ENCODE results near the gene ARV1.
"Not testable (repeated sequence)": the region's sequence is repeated elsewhere in the genome, so short reads cannot be mapped to it uniquely, and the experiment has no call there.

The ARV1 gene

DNA sequence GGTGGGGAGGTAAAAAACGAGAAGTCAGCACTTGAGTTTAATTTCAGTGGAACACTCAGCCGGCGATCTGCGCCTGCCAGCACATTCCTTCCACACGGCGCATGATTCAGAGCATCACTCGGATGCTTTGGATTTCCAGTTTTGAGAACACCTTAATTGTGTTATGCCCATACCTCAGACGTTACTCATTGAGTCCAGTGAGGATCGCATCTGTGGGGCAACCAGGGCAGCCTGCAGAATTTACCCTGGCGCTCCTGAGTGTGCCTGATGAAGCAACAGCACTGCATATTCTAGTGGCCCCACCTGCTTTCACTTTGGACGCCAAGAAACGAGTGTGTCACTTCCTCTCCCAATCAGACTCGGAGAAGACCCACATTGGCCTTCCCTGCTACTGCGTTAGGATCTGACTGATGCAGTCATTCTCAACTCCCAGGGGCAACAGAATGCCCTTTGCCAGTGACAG lies 41.3 kb downstream of the ARV1 start:
- no peak for DNase-seq

DNA sequence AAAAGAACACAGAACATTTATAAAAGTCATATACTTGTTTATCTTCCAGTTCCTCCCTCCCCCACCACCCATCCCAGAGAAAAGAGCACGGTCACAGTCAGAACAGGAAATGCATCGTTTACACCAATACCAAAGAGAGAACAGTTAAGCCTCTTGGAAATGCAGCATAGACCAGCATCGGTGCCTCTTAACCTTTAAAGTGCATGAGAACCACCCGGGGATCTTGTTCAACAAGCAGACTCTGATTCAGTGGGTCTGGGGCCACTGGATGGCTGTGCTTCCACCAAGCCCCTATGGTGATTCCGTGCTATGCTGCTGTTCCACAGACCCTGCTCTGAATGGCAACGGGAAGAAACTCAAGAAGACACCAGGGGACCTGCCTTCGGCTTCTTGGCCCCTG lies 41.9 kb downstream of the ARV1 start:
- DNase-seq = no peak

DNA sequence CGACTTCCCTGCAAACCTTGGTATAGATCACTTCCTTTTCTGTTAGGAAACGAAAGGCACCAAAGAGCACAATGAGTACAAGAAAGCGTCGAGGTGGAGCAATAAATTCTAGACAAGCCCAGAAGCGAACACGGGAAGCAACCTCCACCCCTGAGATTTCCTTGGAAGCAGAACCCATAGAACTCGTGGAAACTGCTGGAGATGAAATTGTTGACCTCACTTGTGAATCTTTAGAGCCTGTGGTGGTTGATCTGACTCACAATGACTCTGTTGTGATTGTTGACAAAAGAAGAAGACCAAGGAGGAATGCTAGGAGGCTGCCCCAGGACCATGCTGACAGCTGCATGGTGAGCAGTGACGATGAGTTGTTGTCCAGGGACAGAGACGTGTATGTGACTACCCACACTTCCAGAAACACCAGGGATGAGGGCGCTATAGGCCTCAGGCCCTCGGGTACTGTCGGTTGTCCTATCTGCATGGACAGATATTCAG lies 42.7 kb downstream of the ARV1 start:
- no peak for DNase-seq

DNA sequence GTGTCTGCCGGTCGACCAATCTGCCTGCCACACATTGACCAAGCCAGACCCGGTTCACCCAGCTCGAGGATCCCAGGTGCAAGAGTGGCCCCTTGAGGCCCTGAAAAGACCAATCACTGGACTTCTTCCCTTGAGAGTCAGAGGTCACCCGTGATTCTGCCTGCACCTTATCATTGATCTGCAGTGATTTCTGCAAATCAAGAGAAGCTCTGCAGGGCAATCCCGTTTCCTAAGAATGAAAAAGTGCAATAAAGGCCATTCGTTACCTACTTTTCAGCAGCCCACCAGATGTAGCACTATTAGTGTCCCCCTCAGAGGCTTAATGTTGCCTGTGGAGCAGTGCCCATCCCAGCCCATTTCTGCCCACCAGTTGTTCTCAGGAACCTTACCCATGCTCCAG lies 43.6 kb downstream of the ARV1 start:
- DNase-seq = not testable (repeated sequence)

DNA sequence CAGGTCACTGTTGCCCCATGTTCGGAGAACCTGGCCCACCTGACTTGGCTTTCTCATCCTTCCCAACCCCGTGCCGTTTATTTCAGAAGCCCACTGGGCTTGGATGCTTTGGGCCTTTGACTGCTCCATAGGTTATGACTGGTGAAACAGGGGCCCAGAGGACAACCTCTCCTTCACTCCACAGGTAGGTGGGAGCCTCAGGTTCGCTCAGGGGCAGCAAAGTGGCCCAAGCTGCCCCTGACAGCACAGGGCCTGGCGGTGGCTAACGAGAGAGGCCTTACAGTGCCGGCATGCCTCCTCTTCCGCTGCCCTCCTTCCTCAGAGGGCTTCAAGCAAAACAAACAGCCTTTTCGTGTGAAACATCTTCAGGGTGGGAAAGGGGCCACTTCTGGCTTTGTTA lies 44.3 kb downstream of the ARV1 start:
- DNase-seq = no peak

DNA sequence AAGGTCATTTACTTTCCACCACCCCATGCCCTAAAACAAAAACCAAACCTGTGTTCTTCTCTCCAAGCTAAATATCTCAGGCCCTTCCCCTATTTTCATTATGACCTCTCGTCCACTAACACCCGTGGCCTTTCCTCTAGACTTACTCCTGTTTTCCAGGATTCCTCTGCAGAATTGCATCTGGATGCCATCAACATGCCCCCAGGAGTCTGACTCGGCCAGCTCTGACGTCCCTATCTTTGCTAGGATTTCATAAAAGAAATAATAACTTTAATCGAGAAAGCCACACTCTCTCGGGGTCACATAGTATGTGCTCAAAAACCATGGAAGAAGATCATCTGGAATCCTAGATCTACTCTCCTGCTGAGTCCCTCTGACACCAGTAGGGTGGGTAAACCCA lies 47.7 kb downstream of the ARV1 start:
- DNase-seq = no peak

DNA sequence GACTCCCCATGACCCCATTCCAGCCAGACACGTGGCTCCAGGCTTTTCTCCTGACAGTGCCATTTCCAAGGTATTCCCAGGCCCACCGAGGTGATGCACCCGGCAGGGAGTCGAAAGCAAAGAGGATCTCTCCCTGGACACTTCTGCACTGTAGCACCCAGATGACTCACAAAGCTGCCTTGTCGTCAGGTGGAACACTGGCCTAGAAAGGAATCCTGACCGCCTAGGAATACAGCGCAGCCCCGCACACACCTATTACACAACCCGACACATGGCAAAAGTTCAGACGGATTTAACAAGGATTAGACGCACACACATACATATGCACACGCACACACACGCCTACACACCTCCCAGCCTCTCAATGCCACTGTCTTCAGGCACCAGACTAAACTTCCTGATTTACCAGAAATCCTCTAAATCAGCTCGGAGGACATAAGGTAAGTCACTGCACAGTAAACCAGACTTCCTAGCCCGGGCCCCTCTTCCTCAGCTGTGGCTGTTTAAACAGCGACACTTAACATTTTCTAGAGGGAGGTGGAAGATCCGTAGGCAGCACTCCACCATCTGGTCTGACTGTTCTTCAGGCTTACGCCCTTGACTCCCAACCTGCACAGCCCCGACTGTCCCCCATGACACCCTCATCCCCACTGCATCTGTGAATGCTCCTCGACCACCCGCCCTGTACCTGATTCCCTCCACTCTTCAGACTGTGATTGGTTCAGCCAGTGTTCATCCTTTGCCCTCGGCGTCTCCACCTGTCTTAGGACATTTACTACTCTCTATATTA lies 48.4 kb downstream of the ARV1 start:
- DNase-seq = no peak

DNA sequence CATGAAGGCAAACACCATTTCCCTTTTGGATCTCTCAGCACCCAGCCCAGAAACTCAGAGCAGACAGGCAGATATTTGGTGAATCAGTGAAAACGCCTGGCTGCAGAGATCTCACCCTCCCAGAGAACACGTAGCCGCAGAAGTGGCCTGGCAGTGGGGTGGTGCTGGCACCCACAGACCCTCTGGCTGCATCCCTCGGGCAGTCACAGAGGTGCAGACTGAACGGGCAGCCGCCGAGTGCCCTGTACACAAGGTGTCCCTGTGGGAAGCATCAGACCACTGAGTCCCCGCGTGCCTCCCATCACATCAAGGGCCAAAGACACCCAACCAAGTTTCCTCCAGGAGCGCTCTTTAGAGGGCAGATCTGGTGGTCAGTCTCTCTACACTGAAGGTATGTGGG lies 49.1 kb downstream of the ARV1 start:
- DNase-seq = no peak

DNA sequence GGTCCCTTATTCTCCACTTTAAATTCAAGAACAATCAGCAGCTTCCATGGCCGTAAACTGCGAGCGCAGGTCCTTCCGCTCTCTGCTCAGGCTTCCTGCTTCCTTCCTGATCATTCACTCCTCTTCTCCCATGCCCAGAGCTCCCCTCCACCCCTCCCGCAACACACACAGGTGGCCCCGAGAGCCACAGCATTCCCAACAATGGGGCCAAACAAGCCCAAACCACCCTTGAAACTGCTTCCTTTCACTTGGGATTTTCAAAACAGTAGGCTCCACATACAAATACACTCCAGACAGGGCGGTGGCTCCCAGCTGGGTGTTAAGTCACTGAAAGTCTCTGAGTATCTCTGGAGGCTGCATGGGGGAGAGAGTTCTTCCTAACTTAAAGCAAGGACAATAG lies 49.8 kb downstream of the ARV1 start:
- no peak for DNase-seq

DNA sequence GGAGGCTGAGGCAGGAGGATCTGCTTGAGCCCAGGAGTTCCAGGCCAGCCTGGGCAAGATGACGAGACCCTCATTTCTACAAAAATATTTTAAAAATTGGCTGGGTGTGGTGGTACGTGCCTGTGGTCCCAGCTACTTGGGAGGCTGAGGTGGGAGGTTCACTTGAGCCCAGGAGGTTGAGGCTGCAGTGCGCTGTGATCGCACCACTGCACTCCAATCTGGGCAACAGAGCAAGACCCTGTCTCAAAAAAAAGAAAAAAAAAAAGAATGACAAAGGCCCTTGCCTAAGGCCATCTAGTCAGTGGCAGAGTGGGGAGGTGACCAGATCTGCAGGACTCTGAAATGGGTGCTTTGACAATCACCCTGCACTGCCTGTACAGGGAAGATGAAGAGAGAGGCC lies 50.4 kb downstream of the ARV1 start:
- DNase-seq = not testable (repeated sequence)

DNA sequence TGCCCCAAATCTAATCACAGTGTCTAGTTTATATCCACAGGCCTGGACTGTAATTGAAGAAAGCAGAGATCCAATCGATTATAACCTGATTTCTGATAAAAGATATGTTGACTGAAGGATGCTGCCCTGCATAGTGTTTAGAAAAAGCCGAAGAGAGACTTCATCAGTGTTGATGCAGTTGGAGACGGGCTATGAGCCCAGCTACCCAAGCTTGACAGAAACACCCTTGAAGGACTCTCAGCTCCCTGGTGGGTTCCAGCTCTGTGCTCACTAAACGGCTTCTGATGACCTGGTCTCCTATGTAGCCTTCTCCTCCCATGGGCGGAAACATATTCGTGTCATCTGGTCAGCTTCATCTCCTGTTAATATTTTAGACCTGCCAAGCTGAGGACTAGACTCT lies 50.9 kb downstream of the ARV1 start:
- no peak for DNase-seq

DNA sequence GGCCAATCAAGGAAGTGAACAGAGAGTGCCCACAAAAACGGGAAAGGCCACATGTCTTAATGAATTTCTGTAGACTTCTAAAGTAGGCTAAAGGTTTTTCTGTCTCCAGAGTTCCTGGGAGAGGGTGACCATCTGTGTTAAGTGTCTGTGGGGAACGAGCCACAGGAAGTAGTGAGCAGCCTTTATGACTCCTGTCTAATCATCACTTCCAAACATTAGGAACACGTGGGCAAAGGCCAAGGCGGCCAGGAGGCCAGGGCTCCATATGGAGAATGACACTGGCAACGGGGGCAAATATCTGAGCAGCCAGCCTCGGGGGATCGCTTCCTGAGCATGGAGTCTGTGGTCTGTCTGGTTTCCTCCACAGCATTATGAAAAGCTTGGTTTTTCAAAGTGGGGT lies 54.1 kb downstream of the ARV1 start:
- no peak for DNase-seq

DNA sequence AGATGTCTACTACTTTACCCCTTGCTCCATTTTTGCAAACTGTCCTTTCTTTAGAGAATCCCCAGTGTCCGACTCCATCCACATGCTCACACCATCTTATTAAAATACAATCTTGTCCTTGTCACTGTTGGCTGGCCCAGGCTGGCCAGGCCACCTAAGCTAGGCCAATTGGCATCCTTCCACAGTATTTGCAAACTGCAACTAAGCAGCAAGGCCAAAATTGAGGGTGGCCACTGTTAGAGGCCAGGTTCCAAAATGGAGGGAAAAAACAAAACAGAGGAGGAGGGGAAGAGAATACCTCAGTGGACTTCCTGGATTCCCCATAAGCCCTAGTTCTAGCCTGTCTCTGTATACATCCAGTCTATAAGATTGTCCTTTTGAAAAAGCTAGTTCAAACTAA lies 56.9 kb downstream of the ARV1 start:
- no peak for DNase-seq

DNA sequence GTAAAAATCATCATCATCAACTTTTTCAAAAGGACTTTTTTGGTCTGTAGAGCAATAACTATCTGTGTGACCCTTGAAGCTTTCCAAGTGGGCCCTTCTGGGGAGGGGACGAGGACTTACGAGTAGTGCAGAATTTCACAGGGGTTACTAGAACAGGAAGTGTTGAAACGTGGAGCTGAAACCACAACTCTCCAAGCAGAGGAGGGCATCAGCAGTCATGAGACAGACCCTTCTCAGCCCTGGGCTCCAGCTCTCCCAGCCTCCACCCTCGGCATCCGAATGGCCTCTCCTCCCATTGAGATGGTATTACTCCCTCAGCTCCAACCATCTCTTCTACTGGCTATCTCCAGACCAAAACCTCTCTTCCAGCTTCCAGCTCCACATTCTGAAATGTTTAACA lies 57.5 kb downstream of the ARV1 start:
- no peak for DNase-seq

DNA sequence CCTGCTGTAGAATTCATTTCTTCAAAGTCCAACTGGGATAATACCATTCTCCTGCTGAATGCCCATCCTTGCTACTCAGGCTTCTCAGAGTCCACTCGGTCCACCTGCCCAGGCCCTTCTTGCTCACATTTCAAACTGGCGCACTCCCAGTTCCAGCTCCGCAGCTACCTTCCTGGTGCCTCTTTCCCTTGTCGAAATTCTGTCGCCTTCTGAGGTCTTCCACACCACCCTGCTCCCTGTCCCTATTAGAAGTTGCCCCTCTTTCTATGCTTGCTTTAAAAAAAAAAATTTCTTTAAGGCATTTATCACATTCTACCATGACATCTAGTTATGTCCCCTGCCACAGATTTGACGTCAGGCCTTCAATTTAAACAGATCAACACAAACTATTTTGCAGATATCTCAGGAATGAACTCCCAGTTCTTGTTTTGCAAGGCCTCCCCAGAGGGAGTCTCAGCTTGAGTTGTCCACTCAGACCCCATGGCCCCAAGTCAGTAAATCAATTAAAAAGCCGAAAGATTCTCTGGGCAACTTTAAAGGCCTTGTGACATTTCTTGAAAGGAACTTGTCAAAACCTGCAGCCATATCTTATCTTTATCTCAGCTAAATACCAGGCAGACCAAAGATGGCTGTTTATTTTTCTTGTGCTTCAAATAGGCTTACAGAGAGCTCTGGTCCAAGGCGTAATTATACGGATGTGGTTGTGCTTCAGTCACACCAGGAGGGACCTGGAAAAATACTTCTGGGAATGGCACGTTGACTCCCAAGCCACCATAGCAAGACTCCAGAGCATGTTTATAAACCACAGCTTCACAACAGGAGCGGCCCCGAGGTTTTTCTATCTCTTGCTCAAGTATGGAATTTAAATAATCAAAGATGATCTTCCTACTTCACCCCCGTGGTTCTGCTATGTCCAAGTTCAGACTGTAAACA lies 59.0 kb downstream of the ARV1 start:
- DNase-seq = no peak

DNA sequence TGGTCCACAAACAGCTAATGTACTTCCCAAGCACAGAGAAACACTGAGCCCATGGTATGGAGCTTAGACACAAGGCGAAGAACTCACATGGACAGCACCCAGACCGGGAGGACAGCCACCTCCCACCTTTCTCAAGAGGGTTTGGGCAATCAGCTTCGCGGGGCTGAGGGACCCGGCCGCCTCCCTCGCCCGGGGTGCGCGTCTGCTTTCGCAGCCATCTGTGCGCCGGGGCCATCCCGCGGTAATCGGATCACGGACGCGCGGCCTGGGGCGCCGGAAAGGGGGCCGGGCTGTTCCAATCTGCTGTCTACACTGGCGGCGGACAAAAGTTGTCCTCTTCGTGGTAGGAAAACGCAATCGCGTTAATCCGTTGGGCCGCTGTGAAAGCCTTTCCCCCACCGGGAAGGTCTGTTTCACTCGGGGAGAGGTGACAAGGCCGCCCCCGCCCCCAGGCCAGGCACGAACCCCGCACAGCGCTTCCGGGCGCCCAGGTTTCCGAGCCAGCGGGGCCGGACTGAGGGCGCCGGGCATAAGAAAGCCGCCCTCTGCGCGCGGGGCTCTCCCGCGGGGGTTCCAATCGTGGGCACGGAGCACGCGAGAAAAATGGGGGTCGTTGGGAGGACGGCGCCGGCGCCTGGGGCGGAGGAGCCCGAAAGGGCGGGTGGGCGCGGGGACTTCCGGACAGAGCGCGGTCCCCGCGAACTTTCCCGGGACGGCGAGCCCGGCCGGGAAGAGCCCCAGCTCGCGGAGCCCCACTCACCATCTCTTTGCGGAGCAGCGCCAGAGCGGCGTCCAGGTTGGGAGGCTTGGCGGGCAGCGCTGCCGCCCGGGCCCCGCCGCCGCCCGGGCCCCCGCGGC lies 60.5 kb downstream of the ARV1 start:
- DNase-seq = peak; percentile 27

DNA sequence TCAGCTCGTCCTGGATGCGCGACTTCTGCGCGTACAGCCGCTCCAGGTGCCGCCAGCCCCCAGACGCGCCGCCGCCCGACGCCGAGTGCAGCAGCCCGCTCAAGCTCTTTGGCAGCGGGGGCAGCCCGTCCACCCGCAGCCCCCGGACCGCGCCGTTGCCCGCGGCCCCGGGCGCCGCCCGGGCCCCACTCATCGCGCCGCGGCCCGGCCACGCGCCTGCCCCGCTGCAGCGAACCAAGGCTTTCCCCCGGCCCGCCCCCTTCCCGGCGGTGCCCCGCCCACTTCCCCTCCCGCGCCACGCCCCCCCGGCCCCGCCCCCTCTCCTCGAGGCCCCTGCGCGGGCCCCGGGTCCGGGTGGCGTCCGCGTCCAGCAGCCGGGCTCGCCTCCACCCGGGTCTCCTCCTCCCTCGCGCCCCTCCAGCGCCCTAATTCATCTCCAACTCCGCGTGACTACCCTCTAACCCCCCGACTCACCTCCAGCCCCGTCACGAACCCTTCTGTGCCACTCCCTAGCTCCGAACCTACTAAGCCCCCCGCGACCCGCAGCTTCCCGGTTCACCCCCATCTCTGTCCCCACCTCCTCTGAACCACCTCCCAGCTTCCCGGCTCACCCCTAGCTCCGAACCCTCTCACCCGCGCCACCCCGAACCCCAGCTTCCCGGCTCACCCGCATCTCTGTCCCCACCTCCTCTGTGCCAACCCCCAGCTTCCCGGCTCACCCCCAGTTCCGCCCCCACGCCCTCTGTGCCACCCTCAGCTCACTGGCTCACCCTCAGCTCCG lies 61.3 kb downstream of the ARV1 start, which contains the start of gene FAM89A:
TSS of gene FAM89A (minus strand) at position 236 of the 781 bp plus-strand sequence. CDS start at position 193, 43 bp downstream.
- DNase-seq = peak; percentile 75

DNA sequence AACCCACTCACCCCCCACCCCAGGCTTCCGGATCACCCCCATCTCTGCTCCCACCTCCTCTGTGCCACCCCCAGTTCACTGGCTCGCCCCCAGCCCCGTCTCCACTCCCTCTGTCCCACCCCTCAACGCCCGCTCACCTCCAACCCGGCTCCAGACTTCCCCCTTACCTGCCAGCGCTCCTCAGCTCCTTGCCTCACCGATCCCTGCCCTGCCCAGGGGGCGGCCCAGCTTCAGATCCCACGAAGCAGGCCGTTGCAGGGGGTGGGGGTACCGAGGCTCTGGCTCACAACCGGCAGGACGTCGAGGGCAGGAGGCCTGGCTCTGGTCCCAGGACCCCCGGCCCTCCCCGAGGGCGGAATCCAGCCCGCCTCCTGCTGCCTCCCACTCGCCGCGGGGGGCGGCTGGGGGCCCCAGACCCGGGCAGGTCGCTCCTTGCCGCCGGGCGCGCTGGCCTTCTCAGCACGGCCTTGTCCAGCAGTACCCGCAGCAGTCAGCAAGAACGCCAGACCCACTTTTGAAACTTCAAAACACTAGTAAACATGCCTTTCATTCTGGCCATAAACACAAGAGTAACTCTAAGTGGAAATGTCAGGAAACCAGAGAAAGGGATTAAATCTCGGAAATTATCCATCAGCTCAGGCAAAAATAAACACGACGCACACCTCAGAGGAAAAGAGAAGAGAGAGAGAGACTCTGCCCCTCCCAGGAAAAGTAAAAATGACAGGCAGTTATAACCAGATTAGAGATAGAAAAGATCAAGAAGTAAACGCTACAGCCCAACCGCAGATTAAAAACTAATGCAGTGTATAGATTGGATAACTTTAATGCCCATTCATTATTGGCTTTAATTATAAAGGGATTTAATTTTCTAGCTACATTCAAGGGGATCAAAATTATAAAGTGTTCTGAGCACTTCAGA lies 62.2 kb downstream of the ARV1 start:
- no peak for DNase-seq

DNA sequence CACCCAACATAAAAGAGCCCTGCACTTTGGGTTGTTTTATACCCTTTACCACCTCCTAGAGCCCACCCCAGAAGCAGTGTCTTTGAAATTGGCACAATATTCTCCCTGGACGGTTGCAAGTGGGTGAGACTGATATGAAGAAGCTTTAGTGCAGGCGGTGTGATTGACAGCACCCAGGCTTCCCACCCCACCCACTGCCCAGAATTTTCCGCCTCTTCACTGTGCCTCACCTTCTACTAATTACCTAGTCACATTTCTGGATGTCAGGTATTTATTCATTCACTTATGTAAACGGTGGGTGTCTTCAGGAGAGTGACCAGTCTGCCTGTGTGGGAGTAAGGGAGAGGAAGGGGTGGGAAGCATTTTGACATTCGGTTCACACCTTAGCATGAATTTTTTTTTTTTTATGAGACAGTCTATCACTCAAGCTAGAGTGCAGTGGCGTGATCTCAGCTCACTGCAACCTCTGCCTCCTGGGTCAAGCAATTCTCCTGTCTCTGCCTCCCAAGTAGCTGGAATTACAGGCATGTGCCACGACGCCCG lies 62.9 kb downstream of the ARV1 start:
- no peak for DNase-seq

DNA sequence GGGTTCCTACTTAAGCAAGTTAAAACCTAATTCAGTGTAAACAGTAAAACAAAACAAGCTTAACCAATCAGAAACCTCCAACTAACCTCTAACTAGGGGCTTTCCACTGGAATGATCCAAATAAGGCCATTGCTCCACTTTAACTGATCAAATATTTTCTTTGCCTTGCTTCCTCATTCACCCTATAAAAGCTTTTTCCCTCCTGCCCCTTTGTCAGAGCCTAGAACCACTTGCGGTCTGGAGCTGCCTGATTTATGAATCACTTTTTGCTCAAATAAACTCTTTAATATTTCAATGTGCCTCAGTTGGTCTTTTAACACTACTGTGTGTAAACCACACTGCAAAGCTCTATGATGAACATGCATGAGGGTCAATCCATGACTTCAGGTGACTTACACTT lies 65.7 kb downstream of the ARV1 start:
- no peak for DNase-seq

All from CD4-positive, alpha-beta T cell treated with Interleukin-10 for 1 hour (primary cell).